ENCODE measurements around the gene PDE8A. TPM values are rescaled to one million over a fixed set of nuclear protein-coding genes. Genes with fewer than 3 reads are reported as not detected.
A peak's percentile ranks its signal among the peaks of the same experiment; 100 is the strongest.

The PDE8A gene
- total and polyA plus RNA-seq, 2 of the 4 experiments (the other 2 are of a cell fraction), result 32.4 to 35.9 TPM

DNA sequence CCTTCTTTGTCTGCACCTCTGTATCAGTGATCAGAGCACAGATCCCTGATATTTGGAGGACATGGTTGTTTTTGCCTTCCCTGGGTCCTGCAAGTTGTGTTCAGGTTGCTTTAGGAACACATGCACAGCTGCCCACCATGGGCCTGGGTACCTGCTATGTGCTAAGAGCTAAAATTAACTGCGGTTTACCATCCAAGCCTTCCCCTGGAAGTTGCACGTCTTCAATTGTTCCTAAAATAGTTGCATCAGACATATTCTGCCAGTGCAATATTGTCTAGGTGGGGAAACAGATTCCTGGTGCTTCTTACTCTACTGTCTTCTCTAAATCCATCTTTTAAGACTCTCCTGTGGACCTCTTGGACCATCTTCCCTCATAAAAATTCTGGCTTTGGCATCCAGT lies 80.9 kb downstream of the PDE8A start:
- H3K27ac ChIP-seq (ENCODE audit: insufficient read depth, low read length), result no peak overlapping the region
- H3K4me2 ChIP-seq (ENCODE audit: low read depth, low read length), result peak overlapping the region; percentile 17; the same call in 1 of the 2 replicates
- no peak overlapping the region for H3K56ac ChIP-seq (ENCODE audit: extremely low read depth, insufficient read depth, low read length)
- intact Hi-C loops (cut with micrococcal nuclease), result no loop called here
- ATAC-seq (ENCODE audit: low read depth) (no peak), DNase-seq (no peak)
- no peak overlapping the region for H2BK20ac ChIP-seq (ENCODE audit: low read depth, low read length)
- no peaks in the 10 kb centered on the region for H3K27me3 ChIP-seq (ENCODE audit: control insufficient read depth, insufficient read depth, low read length)
- H4K8ac ChIP-seq (ENCODE audit: low read depth in 2 of 2, low read length in 2 of 2), result no peak overlapping the region
- H4K5ac ChIP-seq (ENCODE audit: low read depth, low read length), result peak overlapping the region; percentile 76; the same call in 1 of the 2 replicates
- TF ChIP-seq POLR2A (IDR thresholded peaks at IDR 0.05; ENCODE audit: low read depth, low read length), result no peak
- no peak for TF ChIP-seq MAZ (IDR thresholded peaks at IDR 0.05; ENCODE audit: borderline replicate concordance, low read depth, low read length)
- TF ChIP-seq CHD1 (IDR thresholded peaks at IDR 0.05; ENCODE audit: low read depth, low read length), result no peak
- peaks cover 12 to 45% of the 10 kb centered on the region in 2 experiments for H3K79me1 ChIP-seq (ENCODE audit: low read depth in 1 of 2, low read length in 2 of 2)
- no peak overlapping the region for H3K9ac ChIP-seq (ENCODE audit: low read depth, low read length)
- H3K4me3 ChIP-seq (ENCODE audit: insufficient read depth, low read depth, low read length), result no peak overlapping the region
- H3K36me3 ChIP-seq (ENCODE audit: control insufficient read depth, insufficient read depth, low read length), result no peaks in the 10 kb centered on the region
- no CpG with 5 or more reads among the region's 2 CpGs for WGBS, 2 experiments (ENCODE audit: extremely low coverage in 2 of 2, insufficient read length in 1 of 2)
- ChIA-PET CTCF (interaction anchor here (0.6 kb wide), 1 partner anchor 83 kb away, joined by 6 read pairs; no protein-coding TSS in a partner anchor), POLR2A (ENCODE audit: unreplicated experiment) (no interaction called here)
- no peak overlapping the region for H4K91ac ChIP-seq (ENCODE audit: insufficient read depth, low read depth, low read length)
- H3K4me1 ChIP-seq (ENCODE audit: control insufficient read depth, insufficient read depth, low read length), result peaks cover 9% of the 10 kb centered on the region
- no TSS peak for BruUV-seq (replicated peaks)
- in situ Hi-C loops (cut with MboI; ENCODE audit: low sequenced_read_pairs), result no loop called here
- no peak overlapping the region for H2BK5ac ChIP-seq (ENCODE audit: low read depth, low read length, poor library complexity, severe bottlenecking)
- no peak overlapping the region; the same call in 1 of the 2 replicates for H3K14ac ChIP-seq (replicated peaks; ENCODE audit: low read depth, low read length)
- H4K20me1 ChIP-seq (ENCODE audit: insufficient read depth, low read length), result peaks cover 9% of the 10 kb centered on the region; the same call in 1 of the 2 replicates
- no peak overlapping the region for H3K18ac ChIP-seq (ENCODE audit: low read depth, low read length)
- H3K23ac ChIP-seq (ENCODE audit: low read depth, low read length), result no peak overlapping the region
- dilution Hi-C loops (cut with HindIII; ENCODE audit: low sequenced_read_pairs, unreplicated experiment), result no loop called here
- no peak overlapping the region for H2BK120ac ChIP-seq (ENCODE audit: low read depth, low read length)
- no peak overlapping the region for H3K4ac ChIP-seq (ENCODE audit: low read depth, low read length)
- no peak overlapping the region for H2BK15ac ChIP-seq (ENCODE audit: low read depth, low read length)
- peaks cover 6% of the 10 kb centered on the region; the same call in 1 of the 2 replicates for H3K9me1 ChIP-seq (ENCODE audit: insufficient read depth, low read length)
- H3K9me3 ChIP-seq (ENCODE audit: control insufficient read depth, insufficient read depth, low read length), result peaks cover 2% of the 10 kb centered on the region; the same call in 1 of the 2 replicates
- H2AFZ ChIP-seq (replicated peaks; ENCODE audit: low read length, poor library complexity), result no peak overlapping the region
- no peak overlapping the region; the same call in 1 of the 2 replicates for H2AK5ac ChIP-seq (ENCODE audit: low read depth, low read length)
- H2AK9ac ChIP-seq (replicated peaks; ENCODE audit: low read depth, low read length, poor library complexity), result no peak overlapping the region
